Upper lobe of left lung (tissue), 4 donors: Measurements from ENCODE around the gene TENM4.

Experiments
- CTCF ChIP-seq, 6 experiments: fragments of 450-650 bp in 4 of 6; fragments of 200-600 bp in 2 of 6; sonication (generic) in 2 of 6; IDR thresholded peaks; one replicate each; pipeline ENCODE4 v1.5.1; 2016 to 2019; ENCODE audit warnings: antibody characterized with exemption in 6 of 6
- EP300 ChIP-seq, 4 donors: sonication (generic); formaldehyde crosslinking; IDR thresholded peaks; one replicate each; pipeline ENCODE4 v1.5.1; 2017; ENCODE audit warnings: antibody characterized with exemption in 4 of 4, control low read depth in 2 of 4
- POLR2A ChIP-seq, 4 donors: fragments of 450-650 bp; IDR thresholded peaks; one replicate each; pipeline ENCODE4 v1.5.1; 2016 to 2017; ENCODE audit warnings: antibody characterized with exemption in 4 of 4, mild to moderate bottlenecking in 2 of 4
- POLR2AphosphoS5 ChIP-seq, 2 donors: sonication (generic); formaldehyde crosslinking; IDR thresholded peaks; one replicate each; pipeline ENCODE4 v1.5.1; 2017; ENCODE audit warnings: antibody characterized with exemption in 2 of 2

DNA sequence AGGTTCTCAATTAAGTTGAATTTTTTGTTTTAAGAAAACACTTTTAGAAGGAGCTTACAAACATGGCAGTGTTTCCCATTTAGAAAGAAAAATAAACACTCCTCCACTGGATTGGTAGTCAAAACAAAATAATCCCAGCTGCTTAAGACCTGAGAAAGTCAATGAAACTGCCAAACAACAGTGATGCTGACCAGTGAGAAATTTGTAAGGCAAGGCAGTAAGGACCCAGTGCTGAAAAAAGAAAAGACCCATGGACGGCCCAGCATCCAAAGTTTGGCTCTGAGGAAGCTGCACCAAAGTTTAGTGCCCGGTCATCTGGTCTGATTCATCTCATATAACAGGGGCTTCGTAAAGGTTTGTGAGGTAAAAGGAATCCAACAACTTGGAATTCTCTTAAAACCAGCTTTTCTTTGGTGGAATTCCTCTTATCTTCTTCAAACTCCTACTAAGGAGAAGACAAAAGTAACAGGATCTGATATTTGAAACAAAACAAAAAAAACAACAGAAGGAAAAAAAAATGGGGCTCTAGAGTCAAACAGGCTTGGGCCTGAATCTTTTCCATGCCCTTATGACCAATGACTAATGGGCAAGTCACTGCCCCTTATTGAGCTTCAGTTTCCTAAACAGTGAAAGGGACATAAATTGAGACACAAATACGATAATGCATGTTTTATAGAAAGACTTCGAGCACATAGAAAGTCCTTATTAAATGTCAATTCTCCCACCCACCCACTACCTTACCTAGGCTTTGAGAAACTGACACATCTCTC lies 483.2 kb downstream of the TENM4 start:
- TF ChIP-seq POLR2A (IDR thresholded peaks at IDR 0.05) (no peak), POLR2AphosphoS5 (IDR thresholded peaks at IDR 0.05) (no peak), CTCF (IDR thresholded peaks at IDR 0.05) (no peak), EP300 (IDR thresholded peaks at IDR 0.05) (no peak)
